HCT116 (cell line): Measurements from ENCODE around the gene TAF4. TPM values are rescaled to one million over a fixed set of nuclear protein-coding genes. Genes with fewer than 3 reads are reported as not detected.

Experiments
- FOSL1 ChIP-seq: IDR thresholded peaks from 2 replicates; pipeline ENCODE4 v1.6.1; 2012; ENCODE audit warnings: low read depth
- POLR2AphosphoS5 ChIP-seq: IDR thresholded peaks from 2 replicates; pipeline ENCODE4 v1.6.1; 2011; ENCODE audit warnings: mild to moderate bottlenecking, low read depth, low read length, moderate library complexity
- RAD21 ChIP-seq: IDR thresholded peaks from 2 replicates; pipeline ENCODE4 v1.6.1; 2012; ENCODE audit warnings: low read depth, mild to moderate bottlenecking
- REST ChIP-seq: IDR thresholded peaks from 2 replicates; pipeline ENCODE4 v1.6.1; 2012; ENCODE audit warnings: low read depth
- microRNA counts: library from miRNA; unstranded; fragments of <30 nt; microRNA quantifications from one replicate; lab custom pipeline; 2015
- microRNA-seq: library from miRNA; unstranded; fragments of <30 nt; microRNA quantifications from one replicate; pipeline ENCODE4, GENCODE V29; 2016; ENCODE audit warnings: borderline number of aligned reads
- total RNA-seq: library from RNA; stranded (reverse); gene quantifications from one replicate; pipeline ENCODE4 v1.2.1, GENCODE V29; 2021; ENCODE audit not compliant: unreplicated experiment
- TF ChIP-seq, protein P1 (sequence below): IDR thresholded peaks from 2 replicates; pipeline ENCODE4 v1.6.1; 2012

Gene TAF4
- total RNA-seq, 1 experiment from 2014 or later, result 26.8 TPM

GRCh38 chr20:61924858-61925554, 140.7 kb downstream of the TAF4 start (continued):
- TF ChIP-seq REST (no peak), FOSL1 (no peak), RAD21 (no peak), POLR2AphosphoS5 (no peak)
- TF ChIP-seq, protein P1, sequence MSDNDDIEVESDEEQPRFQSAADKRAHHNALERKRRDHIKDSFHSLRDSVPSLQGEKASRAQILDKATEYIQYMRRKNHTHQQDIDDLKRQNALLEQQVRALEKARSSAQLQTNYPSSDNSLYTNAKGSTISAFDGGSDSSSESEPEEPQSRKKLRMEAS, result no peak

MicroRNAs within 50 kb of the gene (microRNA counts, 767-probe panel; counts per million panel counts)
- not detected for microRNA hsa-miR-1257 (lab: Ali Mortazavi, UCI)
- not detected for microRNA hsa-miR-3195 (lab: Ali Mortazavi, UCI)

Small RNAs within 50 kb of the gene (microRNA-seq; reads per million reads assigned to microRNA genes)
- gene MIR1257 (4.4 reads per million, percentile 6 among the genes with 10 or more reads in this experiment), gene MIR3195 (not detected)

Other genes with a start within 250 kb of the TAF4 start
- 51.3 TPM for gene LSM14B, start 56.6 kb upstream of the TAF4 start, total RNA-seq
- gene PSMA7, start 77.5 kb upstream of the TAF4 start, total RNA-seq, result 364 TPM
- gene SS18L1, start 77.9 kb upstream of the TAF4 start, total RNA-seq, result 28.1 TPM
- 43.3 TPM for gene MTG2, start 117.1 kb upstream of the TAF4 start, total RNA-seq
- gene HRH3, start 154.4 kb upstream of the TAF4 start, total RNA-seq, result not detected
- 36.9 TPM for gene OSBPL2, start 172.6 kb upstream of the TAF4 start, total RNA-seq
- gene ADRM1, start 237.1 kb upstream of the TAF4 start, total RNA-seq, result 158 TPM